Smooth muscle cell (in vitro differentiated cells): ENCODE results near the gene NCAPD3. TPM values are rescaled to one million over a fixed set of nuclear protein-coding genes. Genes with fewer than 3 reads are reported as not detected.
A peak's percentile ranks its signal among the peaks of the same experiment; 100 is the strongest.

Experiments
- DNase-seq: peaks from one replicate; lab custom pipeline; 2025; ENCODE audit not compliant: unreplicated experiment; lab: John Stamatoyannopoulos, UW
- H2AFZ ChIP-seq: fragments of 200-600 bp; sonication (generic); 2 replicates; pipeline ENCODE4 v1.6.0; 2016; ENCODE audit warnings: antibody characterized with exemption, low read depth, mild to moderate bottlenecking
- H3F3A ChIP-seq: fragments of 200-600 bp; sonication (generic); 2 replicates; pipeline ENCODE4 v1.6.0; 2017; ENCODE audit warnings: antibody characterized with exemption, low read depth
- H3K27ac ChIP-seq: fragments of 200-600 bp; sonication (generic); 2 replicates; pipeline ENCODE4 v1.5.1; 2016; ENCODE audit warnings: low read depth, mild to moderate bottlenecking
- H3K27me3 ChIP-seq: fragments of 200-600 bp; sonication (generic); 2 replicates; pipeline ENCODE4 v1.6.1; 2016; ENCODE audit warnings: low read depth, mild to moderate bottlenecking
- H3K36me3 ChIP-seq: fragments of 200-600 bp; sonication (generic); 2 replicates; pipeline ENCODE4 v1.5.1; 2016; ENCODE audit warnings: low read depth
- H3K4me1 ChIP-seq: fragments of 200-600 bp; sonication (generic); 2 replicates; pipeline ENCODE4 v1.5.1; 2016; ENCODE audit warnings: low read depth
- H3K4me2 ChIP-seq: fragments of 200-600 bp; sonication (generic); 2 replicates; pipeline ENCODE4 v1.6.0; 2016; ENCODE audit warnings: mild to moderate bottlenecking
- H3K4me3 ChIP-seq: fragments of 200-600 bp; sonication (generic); 2 replicates; pipeline ENCODE4 v1.5.1; 2016; ENCODE audit warnings: mild to moderate bottlenecking
- H3K79me2 ChIP-seq: fragments of 200-600 bp; sonication (generic); 2 replicates; pipeline ENCODE4 v1.6.0; 2016; ENCODE audit warnings: low read depth, mild to moderate bottlenecking
- H3K9ac ChIP-seq: fragments of 200-600 bp; sonication (generic); 2 replicates; pipeline ENCODE4 v1.6.0; 2016; ENCODE audit warnings: low read depth
- H3K9me3 ChIP-seq: fragments of 200-600 bp; sonication (generic); replicated peaks from 2 replicates; pipeline ENCODE4 v1.5.1; 2016; ENCODE audit warnings: low read depth
- H4K20me1 ChIP-seq: fragments of 200-600 bp; sonication (generic); 2 replicates; pipeline ENCODE4 v1.6.0; 2016; ENCODE audit warnings: low read depth
- WGBS: methylation state at CpG from one replicate; pipeline ENCODE4 v1.1.7; 2016; ENCODE audit warnings: low lambda C conversion rate; 5-methylcytosine and 5-hydroxymethylcytosine counted together
- polyA plus RNA-seq: library from polyadenylated mRNA; unstranded; fragments of >200 nt; fragmentation: Nextera tagmentation; extraction: Ambion mirVana; gene quantifications from 2 replicates; pipeline ENCODE4 v1.2.1, GENCODE V29; 2016
- total RNA-seq: library from RNA; depleted of rRNA; stranded (reverse); fragments of >200 nt; gene quantifications from 2 replicates; pipeline ENCODE4 v1.2.3, GENCODE V29; 2014
- TF ChIP-seq, protein P1 (sequence below): fragments of 200-600 bp; sonication (generic); IDR thresholded peaks from 2 replicates; pipeline ENCODE4 v1.5.1; 2017; ENCODE audit warnings: borderline replicate concordance, mild to moderate bottlenecking, antibody characterized with exemption; ENCODE audit not compliant: insufficient read depth, poor library complexity, severe bottlenecking

The NCAPD3 gene
- total and polyA plus RNA-seq, 2 experiments from 2014 or later: 6.6 to 11.0 TPM

DNA sequence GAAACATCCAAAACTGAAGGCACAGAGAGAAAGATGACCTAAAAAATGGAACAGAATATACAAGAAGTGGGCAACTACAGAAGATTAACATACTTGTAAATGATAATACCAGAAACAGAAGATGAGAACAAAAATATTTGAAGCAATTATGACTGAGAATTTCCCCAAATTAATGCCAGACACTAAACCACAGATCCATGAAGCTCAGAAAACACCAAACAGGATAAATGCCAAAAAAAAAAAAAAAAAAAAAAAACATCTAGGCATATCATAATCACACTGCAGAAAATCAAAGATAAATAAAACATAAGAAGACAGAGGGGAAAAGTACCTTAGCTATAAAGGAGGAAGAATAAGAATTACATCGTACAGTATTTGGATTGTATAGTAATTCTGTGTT is 89.6 kb downstream of the NCAPD3 start:
- Histone ChIP-seq H3K36me3 (peaks cover 2% of the 10 kb centered on the region), H4K20me1 (peaks cover 29% of the 10 kb centered on the region), H3K4me2 (no peak overlapping the region), H3K4me1 (no peaks in the 10 kb centered on the region), H3F3A (no peaks in the 10 kb centered on the region), H3K9ac (no peak overlapping the region), H3K4me3 (no peak overlapping the region), H3K27me3 (no peaks in the 10 kb centered on the region), H3K9me3 (peaks cover 6% of the 10 kb centered on the region), H2AFZ (no peak overlapping the region), H3K27ac (no peak overlapping the region), H3K79me2 (peaks cover 37% of the 10 kb centered on the region)
- 100% methylated on average over 1 of the region's 1 CpG for WGBS
- TF ChIP-seq, protein P1, sequence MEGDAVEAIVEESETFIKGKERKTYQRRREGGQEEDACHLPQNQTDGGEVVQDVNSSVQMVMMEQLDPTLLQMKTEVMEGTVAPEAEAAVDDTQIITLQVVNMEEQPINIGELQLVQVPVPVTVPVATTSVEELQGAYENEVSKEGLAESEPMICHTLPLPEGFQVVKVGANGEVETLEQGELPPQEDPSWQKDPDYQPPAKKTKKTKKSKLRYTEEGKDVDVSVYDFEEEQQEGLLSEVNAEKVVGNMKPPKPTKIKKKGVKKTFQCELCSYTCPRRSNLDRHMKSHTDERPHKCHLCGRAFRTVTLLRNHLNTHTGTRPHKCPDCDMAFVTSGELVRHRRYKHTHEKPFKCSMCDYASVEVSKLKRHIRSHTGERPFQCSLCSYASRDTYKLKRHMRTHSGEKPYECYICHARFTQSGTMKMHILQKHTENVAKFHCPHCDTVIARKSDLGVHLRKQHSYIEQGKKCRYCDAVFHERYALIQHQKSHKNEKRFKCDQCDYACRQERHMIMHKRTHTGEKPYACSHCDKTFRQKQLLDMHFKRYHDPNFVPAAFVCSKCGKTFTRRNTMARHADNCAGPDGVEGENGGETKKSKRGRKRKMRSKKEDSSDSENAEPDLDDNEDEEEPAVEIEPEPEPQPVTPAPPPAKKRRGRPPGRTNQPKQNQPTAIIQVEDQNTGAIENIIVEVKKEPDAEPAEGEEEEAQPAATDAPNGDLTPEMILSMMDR: no peak
- no peak for DNase-seq

DNA sequence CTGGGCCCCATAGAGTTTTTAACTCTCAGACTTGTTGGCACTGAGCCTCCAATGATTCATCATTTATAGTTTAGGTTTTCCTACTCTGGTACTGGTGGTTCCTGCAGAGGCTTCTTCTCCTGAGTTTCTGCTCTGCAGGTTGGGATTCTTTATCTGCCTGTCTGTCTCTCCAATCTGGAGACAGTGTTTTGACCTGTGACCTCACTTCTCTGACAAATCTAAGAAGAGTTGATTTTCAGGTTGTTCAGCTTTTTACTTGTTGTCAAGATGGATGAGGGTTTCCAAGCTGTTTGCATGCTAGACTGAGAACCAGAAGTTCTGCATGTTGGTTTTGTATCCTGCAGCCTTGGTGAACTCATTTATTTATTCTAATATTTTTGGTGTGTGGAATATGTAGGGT is 91.0 kb downstream of the NCAPD3 start:
- Histone ChIP-seq H3K4me2 (no peak overlapping the region), H3F3A (peaks cover under 1% of the 10 kb centered on the region), H3K27ac (no peak overlapping the region), H3K4me3 (no peak overlapping the region), H2AFZ (no peak overlapping the region), H3K9me3 (peaks cover 6% of the 10 kb centered on the region), H3K27me3 (no peaks in the 10 kb centered on the region), H3K9ac (no peak overlapping the region), H3K36me3 (peaks cover 2% of the 10 kb centered on the region), H3K79me2 (peaks cover 45% of the 10 kb centered on the region), H4K20me1 (peaks cover 20% of the 10 kb centered on the region), H3K4me1 (no peaks in the 10 kb centered on the region)
- no peak for DNase-seq
- TF ChIP-seq, protein P1: no peak

- H3F3A ChIP-seq: peaks cover 11% of the 10 kb centered on the region
- no peaks in the 10 kb centered on the region for H3K27me3 ChIP-seq
- no peak for DNase-seq
- no peak overlapping the region for H3K9ac ChIP-seq
- H4K20me1 ChIP-seq: peaks cover 26% of the 10 kb centered on the region
- no peaks in the 10 kb centered on the region for H3K4me1 ChIP-seq
- H3K27ac ChIP-seq: no peak overlapping the region
- H3K4me2 ChIP-seq: no peak overlapping the region
- H3K4me3 ChIP-seq: no peak overlapping the region
- peaks cover 2% of the 10 kb centered on the region for H3K36me3 ChIP-seq
- 95% methylated on average over 2 of the region's 2 CpGs for WGBS
- TF ChIP-seq, protein P1: no peak
- H3K79me2 ChIP-seq: peaks cover 46% of the 10 kb centered on the region
- H3K9me3 ChIP-seq: peaks cover 6% of the 10 kb centered on the region
- H2AFZ ChIP-seq: no peak overlapping the region
Observed at GRCh38 chr11:134131628-134132244, 92.0 kb downstream of the NCAPD3 start.

- WGBS: 0% methylated on average over 1 of the region's 1 CpG
- Histone ChIP-seq H3K79me2 (peaks cover 27% of the 10 kb centered on the region), H4K20me1 (peaks cover 13% of the 10 kb centered on the region), H3K9me3 (no peaks in the 10 kb centered on the region), H3K4me3 (no peak overlapping the region), H3K27ac (peak overlapping the region; percentile 88), H3K4me2 (peak overlapping the region; percentile 87), H3K9ac (peak overlapping the region; percentile 41), H2AFZ (no peak overlapping the region), H3K4me1 (peaks cover 16% of the 10 kb centered on the region), H3K27me3 (no peaks in the 10 kb centered on the region), H3F3A (peaks cover 32% of the 10 kb centered on the region), H3K36me3 (no peaks in the 10 kb centered on the region)
- TF ChIP-seq, protein P1: no peak
- no peak for DNase-seq
Observed at GRCh38 chr11:134126217-134126822, 97.4 kb downstream of the NCAPD3 start.
